Epidermal melanocyte (primary cell): ENCODE data around the gene ARHGEF9.

Experiments
- DNase-seq: peaks from one replicate; pipeline ENCODE4 v3.0.0; 2011; ENCODE audit warnings: low spot score; ENCODE audit not compliant: insufficient read length

ARHGEF9 gene

DNA sequence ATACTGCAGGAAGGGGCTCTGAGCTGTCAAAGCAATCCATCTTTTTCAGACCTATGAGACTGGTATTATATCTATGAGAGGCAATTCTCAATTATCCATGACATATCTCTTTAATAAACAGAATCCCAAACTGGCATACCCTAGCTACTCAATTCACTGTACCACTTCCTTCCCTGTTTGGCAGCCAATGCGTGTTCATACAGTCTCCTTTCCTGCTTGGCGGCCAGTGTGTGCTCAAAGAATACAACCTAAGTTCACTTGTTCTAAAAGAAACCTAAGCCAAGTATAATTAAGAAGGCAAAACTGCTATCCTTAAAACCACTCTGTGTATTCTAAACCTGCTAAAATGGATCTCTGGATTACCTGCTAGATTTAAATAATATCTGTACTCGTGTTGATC is 38.3 kb downstream of the ARHGEF9 start:
- DNase-seq: no peak

DNA sequence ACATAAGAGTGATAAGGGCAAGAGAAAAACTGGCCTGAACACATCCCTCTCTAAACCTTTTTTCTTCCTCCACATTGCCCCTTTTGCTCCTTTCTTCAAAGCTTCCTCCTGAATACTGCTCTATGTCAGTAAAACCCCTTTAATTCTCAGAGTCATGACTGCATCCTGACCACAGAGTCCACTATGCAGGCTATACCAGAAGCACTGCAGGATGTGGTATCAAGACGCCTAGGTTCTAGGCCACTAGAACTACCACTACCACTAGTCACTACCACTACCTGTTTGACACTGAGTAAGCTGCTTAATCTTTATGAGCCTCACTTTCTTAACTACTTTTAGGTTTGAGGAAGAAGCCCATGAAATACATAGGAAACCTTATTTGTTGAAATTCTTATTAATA is 38.7 kb downstream of the ARHGEF9 start:
- no peak for DNase-seq

DNA sequence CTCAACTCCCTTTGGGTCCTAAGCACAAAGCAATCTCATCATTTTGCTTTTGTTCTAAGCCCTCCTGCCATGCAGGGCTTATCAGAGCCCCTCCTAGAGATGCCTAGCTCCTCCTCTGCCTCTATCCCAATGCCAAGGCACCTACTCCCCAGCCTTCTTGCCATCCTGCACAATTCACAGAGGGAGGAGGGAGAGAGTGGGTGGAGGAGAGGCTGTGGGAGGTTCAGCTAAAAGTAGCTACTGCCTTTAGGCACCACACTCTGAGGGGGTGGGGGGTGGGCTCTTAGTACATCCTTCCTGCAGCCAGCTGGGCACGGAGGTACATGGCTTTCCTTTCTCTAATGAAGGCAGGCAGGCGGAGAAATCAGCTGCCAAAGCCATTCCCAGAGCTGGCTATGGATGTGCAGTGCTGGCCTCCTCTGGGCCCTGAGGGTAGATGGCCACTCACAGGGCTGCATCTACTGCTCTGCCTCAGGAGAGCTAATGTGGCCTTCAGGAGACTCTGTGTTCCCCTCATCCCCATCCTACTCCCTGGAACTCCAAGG is 40.1 kb downstream of the ARHGEF9 start:
- no peak for DNase-seq

DNA sequence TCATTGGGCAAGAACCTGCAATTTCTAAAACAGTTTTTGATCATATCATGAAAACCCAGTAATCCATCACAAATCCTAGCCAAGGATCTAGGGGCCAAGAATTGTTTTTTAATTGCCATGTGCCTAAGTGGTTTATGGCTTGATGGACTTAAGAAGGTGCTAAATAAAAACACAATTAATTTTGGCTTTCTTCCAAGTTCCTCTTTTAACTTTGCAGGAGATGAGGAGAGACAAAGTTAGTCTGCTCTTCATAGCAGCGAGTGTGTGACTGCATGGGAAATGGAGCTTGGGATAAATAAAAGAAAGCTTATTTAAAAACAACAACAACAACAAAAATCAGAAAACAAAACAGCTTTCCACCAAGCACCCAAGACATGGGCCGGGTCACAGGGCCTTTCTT is 41.4 kb downstream of the ARHGEF9 start:
- no peak for DNase-seq

DNA sequence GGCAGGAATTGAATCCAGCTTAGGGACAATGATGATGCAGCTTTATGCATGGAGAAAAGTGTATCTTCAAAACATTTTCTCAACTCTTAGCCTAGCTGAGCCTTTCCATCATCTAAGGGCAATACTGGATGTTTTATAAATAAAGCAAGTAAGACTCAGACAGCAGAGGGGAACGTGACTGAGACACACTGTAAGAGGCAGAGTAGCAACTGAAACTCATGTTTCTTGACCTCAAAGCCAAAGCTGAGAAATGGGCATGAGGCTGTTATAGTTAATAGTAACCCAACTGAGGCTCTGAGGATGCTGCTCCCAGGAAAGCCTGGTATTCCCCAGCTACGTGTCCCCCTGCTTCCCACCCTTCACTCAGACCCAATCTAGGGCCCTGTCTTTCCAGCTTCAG is 44.6 kb downstream of the ARHGEF9 start:
- no peak for DNase-seq

DNA sequence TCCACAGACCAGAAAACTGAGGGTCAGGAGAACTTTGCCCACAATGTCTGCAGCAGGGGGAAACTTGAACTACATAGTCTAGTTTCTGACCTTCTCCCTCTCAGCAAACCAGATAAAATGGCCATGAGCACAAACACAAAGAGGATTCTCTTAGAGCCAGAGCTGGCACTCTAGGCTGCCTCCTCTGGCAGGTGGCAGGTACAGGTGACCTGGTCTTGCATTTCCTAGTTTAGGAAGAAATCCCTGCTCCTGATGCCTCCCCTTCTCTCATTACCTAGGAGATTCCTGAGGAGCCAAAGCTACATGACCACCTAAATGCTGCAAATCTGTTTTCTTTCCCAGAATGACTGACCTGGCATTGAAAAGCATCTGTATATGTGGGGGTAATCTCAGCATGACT is 45.1 kb downstream of the ARHGEF9 start:
- no peak for DNase-seq

DNA sequence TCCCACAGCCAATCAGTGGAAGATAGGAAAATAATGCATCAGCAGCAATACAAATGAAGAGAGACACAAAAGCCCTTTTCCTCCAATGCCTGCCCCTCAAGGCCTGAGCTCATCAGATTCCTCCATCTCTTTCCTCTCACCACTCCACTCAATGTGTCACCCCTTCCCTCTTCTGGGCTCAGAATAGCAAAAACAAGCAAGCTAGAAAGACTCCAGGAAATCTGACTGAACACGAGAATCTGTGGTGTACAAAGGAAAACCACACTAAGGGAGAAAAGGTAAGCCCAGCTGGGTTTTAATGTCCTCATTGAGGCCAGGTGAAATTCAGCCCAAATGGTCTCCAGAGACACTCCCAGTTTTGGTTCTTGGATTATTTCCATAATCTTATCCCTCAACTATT is 46.3 kb downstream of the ARHGEF9 start:
- DNase-seq: no peak

DNA sequence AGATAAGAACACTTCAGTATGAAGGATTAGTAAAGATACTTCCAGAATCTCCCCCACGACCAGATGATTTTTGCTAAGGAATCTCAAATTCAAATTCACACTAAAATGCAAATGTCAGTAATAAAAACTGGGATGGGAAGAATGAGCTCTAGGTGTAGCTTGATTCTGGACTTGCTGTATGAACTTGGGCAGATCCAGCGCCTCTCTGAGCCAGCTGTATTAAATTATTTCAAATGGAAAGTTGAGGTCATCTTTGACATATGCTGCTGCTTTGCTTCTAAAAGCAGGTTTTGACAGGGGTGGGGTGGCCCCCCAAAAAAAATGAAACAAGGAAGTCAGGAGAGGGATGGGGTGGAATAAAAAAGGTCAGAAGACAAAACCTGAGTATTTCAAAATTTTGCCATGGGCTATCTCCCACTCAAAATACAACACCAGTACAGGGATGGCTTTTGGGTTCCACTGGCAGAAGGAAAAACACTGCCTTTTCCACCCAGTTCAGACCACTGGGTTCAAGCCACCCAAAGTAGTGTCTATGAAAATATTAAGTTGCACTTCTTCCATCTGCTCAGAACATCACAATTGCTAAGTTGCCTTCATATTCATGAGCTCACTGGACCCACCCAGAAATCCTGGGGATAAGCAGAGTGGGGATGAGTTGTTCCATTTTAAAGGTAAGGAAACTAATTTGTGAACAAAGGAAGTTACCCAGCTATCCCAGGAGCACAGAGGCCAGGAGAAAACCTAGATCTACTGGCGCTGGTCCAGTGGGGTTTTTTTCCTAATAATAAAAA is 47.7 kb downstream of the ARHGEF9 start:
- no peak for DNase-seq

DNA sequence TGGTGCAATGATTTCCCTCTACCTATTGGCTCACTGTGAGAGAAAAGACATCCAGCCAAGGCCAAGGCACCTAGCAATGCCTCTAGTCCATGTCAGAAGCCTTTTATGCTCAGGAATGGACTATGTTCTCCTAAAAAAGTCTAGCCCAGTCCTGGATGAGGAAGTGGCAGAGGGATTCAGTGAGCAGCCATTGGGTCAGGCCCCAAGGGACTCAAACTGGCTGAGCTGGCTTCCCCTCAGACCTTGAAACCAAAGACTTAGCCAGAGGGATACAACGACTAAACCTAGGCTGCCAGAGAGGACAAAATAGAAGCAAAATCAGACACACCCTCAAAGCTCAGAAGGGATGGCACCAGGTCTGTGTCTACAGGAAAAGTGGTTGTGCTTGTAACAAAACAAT is 49.1 kb downstream of the ARHGEF9 start:
- DNase-seq: no peak

DNA sequence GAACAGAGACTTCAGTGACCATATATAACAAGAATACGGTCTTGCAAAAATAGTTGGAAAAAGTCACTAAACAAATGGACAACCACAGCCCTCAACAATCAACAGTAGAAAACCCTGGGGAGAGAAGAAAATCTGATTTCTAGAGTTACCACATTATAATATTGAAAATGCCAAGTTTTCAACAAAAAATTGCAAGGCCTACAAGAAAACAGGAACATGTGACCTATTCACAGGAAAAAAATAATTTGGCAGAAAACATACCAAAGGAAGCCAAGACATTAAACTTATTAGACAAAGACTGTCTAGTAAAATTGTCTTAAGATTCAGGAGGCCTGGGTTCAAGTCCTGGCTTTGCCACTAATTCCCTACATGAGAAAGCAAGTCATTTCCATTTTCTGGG is 64.7 kb downstream of the ARHGEF9 start:
- DNase-seq: no peak

DNA sequence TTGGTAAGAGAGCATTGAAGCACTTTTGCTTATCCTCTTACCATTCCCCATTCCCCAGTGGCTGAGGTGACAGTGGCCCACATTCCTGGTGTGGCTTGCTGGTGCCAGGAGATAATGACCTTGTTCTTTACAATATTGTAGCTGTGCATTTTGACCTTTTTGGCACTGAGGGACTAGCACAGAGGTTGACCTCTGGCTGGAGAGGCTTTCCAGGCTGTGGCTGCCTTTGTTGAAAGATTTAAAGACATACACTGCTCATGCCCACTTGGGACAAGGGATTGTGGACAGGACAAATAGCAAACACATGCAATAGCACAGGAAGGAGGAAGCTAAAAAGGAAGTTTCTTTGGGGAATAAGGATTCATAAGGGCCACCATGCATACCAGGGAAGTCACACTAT is 65.4 kb downstream of the ARHGEF9 start:
- DNase-seq: no peak

DNA sequence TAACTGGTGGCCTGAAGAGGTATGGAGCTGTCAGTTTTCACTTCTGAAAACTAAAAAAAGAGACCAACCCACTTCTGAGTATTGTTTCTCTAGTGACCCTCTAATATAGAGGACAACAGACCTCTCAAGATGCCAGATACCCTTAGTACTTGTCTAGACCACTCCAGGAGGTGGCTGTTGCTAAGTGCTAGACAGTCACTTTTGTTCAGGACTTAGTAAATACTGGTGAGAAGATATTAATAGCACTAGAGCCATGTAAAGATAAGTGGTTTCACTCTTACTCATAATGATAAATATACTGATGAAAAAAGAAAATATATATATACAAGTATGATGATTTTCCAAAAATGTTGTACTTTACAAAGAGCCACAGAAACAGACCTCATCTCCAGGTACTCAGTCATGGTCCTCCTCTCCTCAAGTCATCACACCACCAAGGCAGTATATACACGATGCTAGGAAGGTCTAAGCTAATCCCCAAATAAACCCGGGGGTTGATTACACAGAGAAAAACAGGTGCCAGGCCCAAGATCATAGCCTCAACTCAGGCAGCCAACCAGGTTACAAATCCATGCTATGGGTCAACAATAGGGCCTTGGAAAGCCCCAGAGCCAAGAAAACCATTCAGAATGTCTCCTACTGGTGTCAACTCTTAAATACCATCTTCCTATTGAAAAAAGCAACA is 66.9 kb downstream of the ARHGEF9 start:
- no peak for DNase-seq

DNA sequence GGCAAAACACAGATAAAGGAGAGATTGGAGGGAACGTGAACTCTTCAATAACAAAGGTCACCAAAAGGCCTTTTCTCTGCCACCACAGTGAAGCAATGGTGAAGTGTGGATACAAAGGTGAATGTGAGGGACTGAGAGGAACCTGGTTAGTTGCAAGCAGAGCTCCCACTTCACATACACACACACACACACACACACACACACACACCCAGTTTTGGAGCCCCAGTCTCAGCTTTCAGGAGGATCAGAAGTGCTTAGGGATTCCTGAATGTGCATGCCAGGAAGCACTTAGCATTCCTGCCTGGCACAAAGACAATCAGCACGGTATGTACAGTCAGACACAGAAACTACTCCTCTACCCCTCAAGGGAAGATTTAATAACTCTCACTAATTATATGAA is 71.5 kb downstream of the ARHGEF9 start:
- no peak for DNase-seq

DNA sequence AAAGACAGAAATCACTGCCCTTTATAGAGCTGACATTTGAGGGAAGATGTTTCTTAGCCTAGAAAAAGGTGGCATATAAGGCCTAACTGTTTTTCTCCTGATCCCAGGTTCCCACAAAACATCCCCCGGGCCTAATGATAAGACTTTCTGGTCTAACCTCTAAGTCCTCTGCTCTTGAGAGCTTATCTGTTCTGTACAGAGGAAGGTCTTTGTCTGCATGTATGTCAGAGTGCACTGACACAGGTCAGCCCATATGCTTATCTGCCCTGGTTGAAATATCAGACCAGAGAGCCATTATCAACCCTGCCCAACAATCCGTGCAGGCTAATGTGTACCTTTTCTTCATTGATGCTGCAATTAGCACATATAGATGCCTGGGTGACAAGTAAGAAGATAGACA is 76.2 kb downstream of the ARHGEF9 start:
- DNase-seq: no peak

DNA sequence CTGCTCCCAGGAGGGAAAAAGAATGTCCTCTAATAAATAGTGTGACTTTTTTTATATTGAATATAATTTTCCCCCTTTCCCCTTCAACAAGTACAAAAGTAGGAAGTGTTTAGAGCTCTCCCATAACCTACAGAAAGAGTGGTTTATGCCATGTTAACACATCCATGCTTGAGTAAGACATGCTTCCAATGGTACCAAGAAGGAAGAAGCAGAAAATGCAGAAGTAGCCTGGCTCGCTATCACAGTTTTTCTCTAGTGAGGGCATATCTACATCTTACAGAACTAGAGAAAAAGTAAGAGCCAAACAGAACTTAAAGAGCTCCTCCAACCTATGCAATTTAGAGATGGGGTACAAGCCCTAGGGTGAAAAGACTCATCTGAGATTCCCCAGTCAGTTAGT is 82.5 kb downstream of the ARHGEF9 start:
- DNase-seq: no peak

DNA sequence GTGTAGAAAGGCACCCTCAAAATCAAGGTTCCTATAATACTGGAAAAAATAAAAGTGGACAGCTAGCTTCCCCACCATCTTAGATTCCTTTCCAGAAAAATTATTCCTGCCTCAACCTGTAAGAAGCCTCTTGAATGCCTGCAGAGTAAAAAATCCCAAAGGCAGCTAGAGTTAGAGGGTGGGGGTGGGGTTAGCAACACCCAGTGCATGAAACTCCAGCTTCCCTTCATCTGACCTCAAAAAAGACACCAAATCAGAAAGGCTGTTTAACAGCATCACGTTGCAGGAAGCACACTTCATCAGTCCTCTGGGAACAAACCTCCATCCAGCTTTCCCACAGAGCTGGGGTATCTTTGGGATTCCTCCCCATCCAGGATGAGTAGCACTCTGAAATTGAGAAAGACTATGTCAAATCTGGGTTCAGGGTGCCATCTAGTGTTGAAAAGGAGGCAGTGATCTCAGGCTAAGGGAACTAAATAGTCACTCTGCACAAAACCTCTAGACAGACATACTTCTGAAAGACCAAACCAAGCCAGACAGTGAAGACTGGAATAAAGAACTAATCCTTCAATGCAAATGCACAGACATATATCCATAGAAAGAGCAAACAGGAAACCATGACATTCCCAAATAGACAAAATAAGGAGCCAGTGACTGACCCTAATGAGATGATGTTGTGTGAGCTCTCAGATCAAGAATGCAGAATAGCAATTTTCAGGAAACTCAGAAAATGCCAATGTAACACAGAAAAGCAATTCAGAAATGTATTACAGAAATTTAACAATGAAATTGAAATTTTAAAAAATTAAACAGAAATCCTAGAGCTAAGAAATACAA is 97.9 kb downstream of the ARHGEF9 start:
- DNase-seq: peak; percentile 19

DNA sequence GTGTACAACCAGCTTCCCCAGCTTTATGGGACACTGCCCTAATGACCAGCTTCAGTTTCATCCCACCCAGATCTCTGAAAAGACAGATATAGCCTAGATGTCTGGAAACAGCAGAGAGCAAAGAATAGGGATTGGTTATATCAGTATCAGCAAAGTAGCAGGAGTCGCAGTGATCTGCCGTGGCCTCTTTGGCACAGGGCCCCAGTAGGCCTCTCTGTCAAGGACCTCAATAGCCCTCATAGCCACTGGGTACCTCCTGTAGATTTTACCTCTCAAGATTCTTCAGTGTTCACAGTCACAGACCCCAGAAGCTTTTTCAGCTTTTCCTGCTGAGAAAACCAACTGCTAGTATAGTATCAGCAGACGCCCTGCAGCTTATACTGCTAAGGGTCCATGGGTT is 104.6 kb downstream of the ARHGEF9 start:
- DNase-seq: no peak

DNA sequence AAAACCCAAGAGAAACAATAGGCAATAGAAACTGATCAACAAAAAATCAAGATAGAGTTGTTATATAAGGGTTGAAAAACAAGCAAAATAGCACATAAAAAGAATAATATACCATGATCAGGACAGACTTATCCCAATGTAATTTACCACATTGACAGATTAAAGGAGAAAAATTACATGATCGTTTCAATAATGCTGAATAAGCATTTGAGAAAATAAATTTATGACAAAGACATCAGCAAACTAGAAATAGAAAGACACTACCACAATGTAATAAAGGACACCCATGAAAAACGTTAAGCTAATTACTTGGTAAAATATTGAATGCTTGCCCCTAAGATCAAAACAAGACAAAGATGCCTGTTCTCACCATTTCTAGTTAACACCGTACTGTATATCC is 105.6 kb downstream of the ARHGEF9 start:
- no peak for DNase-seq

DNA sequence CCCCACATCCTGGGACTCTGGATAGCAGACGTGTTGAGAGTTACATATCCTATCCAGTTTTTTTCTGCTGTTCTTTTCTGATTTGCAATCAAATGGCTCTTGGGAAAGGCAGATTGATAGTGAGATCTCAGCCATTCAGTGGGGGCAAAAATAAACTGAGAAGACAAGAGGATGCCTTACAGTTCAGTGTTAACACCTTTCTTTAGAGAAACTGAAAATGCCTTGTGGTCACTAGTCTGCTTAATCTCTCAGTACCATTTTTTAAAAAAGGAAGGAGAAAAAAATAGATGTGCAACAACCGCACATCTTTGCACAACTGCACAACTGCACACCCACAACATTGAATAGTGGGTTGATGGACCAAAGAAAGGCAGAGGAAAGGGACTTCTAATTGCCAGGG is 109.3 kb downstream of the ARHGEF9 start:
- DNase-seq: no peak

DNA sequence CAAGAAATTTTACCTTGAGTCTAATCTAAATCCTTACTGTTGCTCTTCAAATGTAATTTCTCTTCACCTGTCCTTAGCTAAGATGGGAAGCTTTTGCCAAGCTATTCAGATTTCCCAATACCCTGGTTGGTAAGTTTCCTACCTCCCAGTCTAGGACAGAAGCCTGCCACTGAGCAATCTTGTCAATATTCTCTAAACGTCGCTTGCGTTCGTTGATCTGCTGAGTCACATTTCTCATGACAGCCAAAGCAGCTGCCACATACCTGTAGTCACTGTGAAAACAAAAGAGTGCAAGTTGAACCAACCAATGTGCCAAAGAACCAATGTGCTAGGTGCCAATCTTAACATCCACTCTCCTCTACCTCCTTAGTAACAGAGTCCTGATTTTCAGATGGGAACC is 111.1 kb downstream of the ARHGEF9 start:
- DNase-seq: no peak

DNA sequence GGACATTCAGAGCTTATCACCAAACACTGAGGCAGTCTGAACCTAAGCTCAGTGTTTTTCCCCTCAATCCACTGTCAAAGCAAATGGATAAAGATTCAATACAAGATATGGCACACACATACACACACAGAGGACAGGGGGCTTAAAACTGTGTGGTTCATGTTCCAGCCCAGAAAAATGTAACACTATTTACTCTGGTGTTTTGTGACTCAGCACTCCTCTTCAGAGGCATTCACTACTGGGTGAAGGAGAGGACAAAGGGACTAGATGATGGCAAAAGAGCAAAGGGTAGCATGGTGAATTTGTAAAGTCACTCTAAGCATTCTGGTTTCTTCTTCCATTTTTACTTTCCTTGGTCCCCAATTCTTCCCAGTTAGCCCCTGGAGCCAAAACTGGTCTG is 120.3 kb downstream of the ARHGEF9 start:
- no peak for DNase-seq

DNA sequence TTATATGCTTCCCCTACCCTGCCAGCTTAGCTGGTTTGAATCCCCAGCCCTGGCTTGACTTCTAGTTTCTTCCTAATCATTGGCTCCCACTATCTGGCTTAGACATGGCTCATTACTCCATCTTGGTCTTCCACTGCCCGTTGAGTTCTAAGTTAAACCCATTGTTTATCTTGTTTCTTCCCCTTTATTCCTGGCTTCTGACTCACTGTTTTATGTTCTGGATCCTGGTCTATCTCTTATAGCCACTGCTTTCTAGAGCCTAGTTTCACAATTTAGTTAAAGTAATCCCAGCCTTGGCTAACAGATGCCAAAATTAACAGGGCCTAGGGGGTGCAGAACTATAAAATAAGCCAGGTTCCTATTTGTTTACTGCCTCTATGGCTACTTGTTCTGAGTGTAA is 120.9 kb downstream of the ARHGEF9 start:
- no peak for DNase-seq
